Activated CD8-positive, alpha-beta memory T cell treated with anti-CD3 and anti-CD28 coated beads for 36 hours (primary cell): Measurements from ENCODE around the gene BLNK. TPM values are rescaled to one million over a fixed set of nuclear protein-coding genes. Genes with fewer than 3 reads are reported as not detected.
"Not testable (repeated sequence)": the region's sequence is repeated elsewhere in the genome, so short reads cannot be mapped to it uniquely, and the experiment has no call there.

Source experiments
- CTCF ChIA-PET: fragments of 350-600 bp; sonication (Branson Sonifier 250); formaldehyde crosslinking; loops from one replicate; lab custom pipeline; 2021; ENCODE audit warnings: antibody characterized with exemption; lab: Charles Lee
- POLR2A ChIA-PET: fragments of 350-600 bp; sonication (Branson Sonifier 250); formaldehyde crosslinking; loops from one replicate; lab custom pipeline; 2021; ENCODE audit warnings: antibody characterized with exemption; lab: Charles Lee
- total RNA-seq, 2 experiments: library from RNA; stranded (reverse); gene quantifications; one replicate each; pipeline ENCODE4 v1.2.3, GENCODE V29; 2021

BLNK gene
- total RNA-seq, 2 experiments from 2014 or later: not detected

DNA sequence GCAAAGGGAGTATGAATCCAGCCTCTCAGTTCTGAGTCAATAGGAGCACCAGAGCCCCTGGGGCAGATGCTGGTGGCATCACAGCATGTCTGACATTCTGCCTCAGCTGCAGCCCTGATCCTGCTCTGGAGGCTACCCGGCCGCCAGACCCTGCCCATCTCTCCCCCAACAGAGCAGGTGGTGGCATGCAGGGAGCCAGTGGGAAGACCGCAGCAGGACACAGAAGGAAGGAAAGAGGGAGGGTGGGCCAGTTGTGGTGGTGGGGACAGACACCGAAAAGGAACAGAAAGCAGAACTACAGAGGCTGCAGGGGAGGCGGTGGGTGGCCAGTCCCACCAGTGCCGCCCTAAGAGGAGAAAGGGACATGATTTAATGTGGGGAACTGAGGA lies 35.3 kb downstream of the BLNK start:
- POLR2A ChIA-PET: no interaction called here
- CTCF ChIA-PET: no interaction called here

DNA sequence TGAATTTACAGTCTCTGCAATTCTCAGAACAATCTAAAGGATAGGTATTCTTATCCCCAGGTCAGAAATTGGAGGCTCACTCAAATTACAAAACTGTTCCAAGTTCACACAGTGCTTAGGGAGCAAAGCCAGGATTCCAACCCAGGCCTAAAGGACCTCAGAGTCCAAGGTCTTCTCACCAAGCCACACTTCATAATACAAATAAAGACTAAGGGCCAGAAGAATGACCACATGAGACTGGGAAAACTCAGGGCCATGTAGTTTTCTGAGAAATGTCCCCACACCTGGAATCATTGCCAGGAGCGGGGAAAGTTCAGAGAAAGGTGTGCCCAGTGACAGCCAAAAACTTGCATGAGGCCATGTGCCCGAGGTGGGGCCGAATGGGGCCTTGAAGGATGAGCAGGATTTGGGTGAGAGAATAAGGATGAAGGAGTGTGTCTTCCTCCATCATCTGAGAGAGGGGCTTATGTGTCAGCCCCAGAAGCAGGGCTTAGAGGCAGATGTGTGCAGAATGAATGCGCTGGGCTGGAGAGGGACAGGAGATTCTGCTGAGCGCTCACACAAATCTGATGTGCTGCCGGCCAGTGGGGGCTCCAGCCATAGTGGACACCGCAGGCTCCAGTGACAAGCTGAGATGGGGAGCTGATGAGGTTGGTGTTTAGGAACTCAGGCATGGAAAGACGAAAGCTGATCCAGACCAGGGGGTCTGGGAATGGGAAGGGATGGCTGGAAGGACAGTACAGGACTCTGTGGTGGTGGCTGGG lies 35.9 kb downstream of the BLNK start:
- ChIA-PET CTCF (interaction anchor here (1.4 kb wide), 1 partner anchor 57 kb away, joined by 3 read pairs; no protein-coding TSS in a partner anchor), POLR2A (no interaction called here)

DNA sequence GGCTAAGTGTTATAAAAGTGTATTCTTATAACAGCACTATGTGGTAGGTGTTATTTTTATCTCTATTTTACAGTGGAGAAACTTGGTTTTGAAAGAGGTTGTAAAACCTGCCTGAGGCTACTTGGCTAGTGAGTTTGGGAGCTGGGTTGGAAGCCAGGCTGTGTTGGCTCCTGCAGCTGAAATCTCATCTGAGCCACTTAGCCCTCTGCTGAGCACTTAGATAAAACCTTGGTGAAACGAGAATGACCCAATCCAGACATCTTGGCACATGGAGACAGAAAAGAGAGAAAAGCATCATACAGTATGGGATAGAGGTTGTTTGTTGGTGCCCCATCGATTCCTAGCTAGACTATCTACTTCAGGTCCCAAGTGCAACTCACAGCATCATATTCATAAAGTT lies 37.4 kb downstream of the BLNK start:
- POLR2A ChIA-PET: no interaction called here
- CTCF ChIA-PET: interaction anchor here (1.4 kb wide), 1 partner anchor 59 kb away, joined by 3 read pairs; no protein-coding TSS in a partner anchor

DNA sequence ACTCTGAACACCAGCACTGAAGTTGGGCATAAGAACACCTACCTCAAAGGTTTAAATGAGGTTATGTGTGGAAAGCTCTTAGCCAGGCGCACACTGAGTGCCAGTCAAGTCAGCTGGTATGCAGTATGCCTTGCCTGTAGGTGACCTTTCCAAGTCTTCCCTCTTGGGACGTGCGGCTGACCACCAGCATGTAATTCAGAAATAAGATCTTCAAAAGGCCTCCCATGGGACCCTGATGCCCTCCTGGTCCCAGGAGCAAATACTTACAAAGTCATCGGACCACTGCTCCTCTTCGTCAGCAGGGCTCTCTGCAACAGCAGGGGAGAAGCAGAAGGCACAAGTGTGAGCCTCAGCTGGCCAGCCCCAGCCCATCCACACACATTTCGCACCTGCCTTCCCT lies 40.8 kb downstream of the BLNK start:
- POLR2A ChIA-PET: no interaction called here

DNA sequence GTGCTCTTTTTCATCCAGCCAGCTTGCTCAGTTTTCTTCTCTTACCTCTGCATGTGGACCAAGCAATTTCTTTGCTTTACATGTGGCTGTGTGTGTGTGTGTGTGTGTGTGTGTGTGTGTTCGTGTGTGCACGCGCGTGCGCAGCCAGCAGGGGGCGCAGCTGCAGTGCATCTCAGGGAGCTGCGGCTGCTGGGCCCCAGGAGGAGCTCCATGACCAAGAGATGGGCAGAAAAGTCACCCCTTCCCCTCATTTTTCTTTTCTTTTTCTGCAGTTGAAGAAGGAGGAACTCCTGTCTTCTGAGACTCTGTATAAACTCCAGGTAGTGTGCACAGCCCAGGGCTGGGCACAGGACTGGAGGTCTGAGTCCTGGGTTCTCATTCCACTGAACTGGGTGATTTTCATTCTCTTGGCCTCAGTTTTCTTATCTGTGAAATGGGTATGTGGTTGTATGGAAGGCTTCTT lies 41.8 kb downstream of the BLNK start:
- ChIA-PET POLR2A (no interaction called here), CTCF (interaction anchor here (0.6 to 1.6 kb wide), 12 partner anchors 9 to 222 kb away, joined by 3 to 9 read pairs (median 3); no protein-coding TSS in a partner anchor)

More for the DNA sequence above, 40.8 kb downstream of the BLNK start:
- CTCF ChIA-PET: interaction anchor here (1.5 to 1.6 kb wide), 2 partner anchors 64 to 108 kb away, joined by 5 to 9 read pairs; no protein-coding TSS in a partner anchor

DNA sequence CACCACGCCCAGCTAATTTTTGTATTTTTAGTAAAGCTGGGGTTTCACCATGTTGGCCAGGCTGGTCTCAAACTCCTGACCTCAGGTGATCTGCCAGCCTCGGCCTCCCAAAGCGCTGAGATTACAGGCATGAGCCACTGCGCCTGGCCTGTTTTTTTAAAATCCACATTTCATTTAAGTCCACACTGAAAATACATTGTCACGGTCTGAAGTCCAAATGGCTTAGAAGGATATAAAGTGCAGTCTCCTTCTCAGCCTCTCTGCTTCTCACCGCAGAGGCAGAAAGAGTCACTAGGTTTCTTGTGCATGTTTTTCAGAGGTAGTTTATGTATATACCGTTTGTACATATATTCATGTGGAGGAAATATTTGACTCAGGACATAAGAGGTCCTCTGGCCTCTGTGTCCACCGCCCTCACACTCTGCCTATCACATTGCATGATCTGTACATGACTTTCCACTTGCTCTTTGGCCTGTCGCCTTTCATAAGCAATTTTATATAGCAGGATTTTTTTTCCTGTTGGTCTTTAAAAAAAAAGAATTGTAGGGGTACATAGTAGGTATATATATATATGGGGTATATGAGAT lies 42.9 kb downstream of the BLNK start:
- POLR2A ChIA-PET: no interaction called here
- CTCF ChIA-PET: interaction anchor here (0.5 to 1.6 kb wide), 4 partner anchors 12 to 152 kb away, joined by 3 to 5 read pairs (median 4); no protein-coding TSS in a partner anchor

DNA sequence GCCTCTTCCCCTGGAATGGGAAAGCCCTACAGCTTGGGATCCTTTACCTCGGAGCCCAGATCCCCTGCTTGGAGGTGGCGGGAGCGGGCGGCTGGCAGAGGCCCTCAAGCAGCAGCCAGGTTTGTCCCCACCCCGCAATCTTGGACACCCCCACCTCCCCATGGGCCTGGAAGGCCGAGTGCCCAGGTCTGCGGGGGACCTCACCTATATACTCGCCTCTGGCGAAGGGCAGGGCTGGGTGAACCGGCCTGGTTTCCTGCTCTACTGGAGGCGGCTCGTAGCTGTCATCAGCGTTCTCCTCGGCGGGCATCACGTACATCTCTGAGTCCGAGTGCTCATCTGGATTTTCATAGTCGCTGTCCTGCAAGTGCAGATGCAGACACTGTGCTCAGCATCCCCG lies 44.2 kb downstream of the BLNK start:
- ChIA-PET CTCF (no interaction called here), POLR2A (no interaction called here)

DNA sequence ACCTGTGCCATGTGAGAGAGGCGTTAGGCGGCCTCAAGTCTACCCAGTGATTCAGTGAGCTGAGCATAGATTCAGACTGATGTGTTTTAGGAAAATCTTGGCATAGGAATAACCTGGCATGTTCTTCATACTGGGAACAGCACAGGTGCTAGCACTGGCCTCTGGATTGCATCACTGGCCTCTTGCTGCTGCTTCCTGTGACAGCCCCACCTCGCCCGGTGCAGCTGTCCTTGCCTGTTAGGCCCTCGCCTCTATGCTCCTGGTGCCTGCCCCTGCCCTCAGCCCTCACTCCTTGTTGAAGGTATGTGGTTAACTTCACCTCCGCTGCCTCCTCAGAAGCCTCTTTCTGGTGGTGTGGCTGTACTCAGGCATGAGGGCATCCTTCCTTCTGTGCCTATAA lies 46.2 kb downstream of the BLNK start:
- POLR2A ChIA-PET: no interaction called here
- CTCF ChIA-PET: interaction anchor here (1.1 kb wide), 1 partner anchor 208 kb away, joined by 3 read pairs; no protein-coding TSS in a partner anchor

DNA sequence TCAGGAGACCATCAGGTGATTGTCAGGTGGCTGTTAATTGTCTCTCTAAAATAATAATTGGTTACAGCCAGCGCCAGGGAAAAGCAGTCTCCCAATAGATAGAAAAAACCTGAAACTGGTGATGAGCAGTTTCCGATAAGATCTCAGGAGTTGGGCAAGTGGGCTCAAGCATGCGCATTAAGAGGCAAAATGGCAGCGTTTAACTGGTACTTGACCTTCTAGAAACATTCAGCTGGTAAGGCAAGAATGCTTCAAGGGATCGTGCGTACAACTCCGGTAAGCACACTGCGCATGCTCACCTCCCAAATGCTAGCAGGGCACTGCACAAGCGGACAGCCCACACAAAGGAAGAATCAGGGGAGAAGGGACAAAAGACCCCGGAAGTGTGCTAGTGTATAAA lies 48.5 kb downstream of the BLNK start:
- POLR2A ChIA-PET: no interaction called here
- CTCF ChIA-PET: no interaction called here

DNA sequence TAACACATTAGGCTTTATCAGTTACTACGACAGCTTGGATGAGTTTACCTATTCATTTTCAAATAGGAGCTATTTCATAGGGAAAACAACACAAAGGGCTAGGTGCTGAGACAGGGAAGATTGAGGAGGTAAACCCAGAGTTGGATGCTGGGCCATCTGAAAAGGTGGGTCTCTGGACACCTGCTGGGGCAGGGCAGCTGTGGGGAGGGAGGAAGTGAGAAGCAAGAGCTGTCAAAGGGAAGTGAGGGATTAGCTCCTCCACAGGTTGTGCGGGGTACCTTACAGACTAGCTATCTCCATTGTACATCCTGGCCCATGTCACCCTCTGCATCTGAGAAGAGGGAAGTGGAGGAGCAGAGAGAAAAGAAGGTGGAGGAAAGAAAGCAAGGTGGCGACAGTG lies 48.9 kb downstream of the BLNK start:
- ChIA-PET CTCF (no interaction called here), POLR2A (no interaction called here)

DNA sequence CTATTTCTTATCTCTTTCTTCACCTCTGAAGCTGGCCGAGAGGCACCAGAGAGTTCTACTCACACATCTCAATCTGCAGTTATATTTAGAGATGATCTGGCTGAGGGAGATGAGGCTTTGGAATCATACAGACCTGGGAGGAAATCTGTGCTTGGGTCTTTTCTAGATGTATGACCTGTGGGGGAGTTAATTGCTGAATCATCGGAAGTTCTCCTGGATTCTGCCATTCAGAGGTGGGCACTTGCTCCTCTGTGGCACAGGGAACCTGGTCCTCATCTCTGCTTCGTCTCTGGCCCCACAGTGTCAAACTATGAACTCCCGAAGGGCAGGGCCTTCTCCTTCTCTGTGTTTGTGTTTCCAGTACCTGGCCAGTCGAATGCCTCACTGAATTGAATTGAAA lies 52.5 kb downstream of the BLNK start:
- ChIA-PET POLR2A (no interaction called here), CTCF (no interaction called here)

DNA sequence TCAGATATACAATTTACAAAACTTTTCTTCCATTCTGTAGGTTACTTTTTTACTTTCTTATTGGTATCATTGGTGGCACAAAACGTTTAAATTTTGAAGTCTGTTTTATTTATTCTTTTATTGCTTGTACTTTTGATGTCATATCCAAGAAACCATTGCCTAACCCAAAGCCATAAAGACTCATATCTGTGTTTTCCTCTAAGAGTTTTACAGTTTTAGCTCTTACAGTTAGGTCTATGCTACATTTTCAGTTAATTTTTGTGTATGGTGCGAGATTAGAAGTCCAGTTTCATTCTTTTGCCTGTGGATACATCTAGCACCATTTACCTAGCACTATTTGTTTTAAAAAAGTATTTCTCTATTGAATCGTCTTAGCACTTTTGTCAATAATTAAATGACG lies 53.7 kb downstream of the BLNK start:
- CTCF ChIA-PET: no interaction called here

DNA sequence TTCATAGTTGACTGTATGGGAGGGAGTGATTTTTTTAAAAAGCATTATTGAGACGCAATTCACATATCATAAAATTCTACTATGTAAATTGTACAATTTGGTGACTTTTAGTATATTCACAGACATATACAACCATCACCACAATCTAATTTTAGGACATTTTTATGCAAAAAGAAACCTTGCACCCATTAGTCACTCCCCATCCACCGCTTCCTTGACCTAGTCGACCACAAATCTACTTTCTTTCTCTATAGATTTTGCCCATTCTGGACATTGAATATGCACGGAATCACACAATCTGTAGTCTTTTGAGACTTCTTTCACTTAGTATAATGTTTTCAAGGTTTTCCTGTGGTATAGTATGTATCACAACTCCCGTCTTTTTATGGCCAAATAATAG lies 54.6 kb downstream of the BLNK start:
- ChIA-PET CTCF (no interaction called here), POLR2A (no interaction called here)

More for the DNA sequence above, 53.7 kb downstream of the BLNK start:
- POLR2A ChIA-PET: no interaction called here

DNA sequence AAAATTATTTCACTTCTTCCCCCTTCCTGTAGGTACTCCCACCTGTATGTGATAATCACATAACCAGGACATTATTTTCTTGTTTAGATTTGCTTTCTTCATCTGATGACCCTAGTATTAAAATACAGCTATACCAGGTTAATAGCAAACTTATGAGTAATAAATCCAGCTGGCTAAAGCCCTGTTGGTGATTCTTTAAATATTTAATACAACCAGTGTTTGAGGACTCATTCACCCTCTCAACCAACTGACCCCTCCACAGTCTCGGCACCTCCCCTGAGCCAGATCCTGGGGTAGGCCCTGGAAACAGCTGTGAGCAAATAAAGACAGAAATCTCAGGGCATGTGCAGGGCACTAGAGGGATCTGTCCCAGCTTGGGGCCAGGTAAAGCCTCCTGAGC lies 58.5 kb downstream of the BLNK start:
- POLR2A ChIA-PET: no interaction called here
- CTCF ChIA-PET: no interaction called here

DNA sequence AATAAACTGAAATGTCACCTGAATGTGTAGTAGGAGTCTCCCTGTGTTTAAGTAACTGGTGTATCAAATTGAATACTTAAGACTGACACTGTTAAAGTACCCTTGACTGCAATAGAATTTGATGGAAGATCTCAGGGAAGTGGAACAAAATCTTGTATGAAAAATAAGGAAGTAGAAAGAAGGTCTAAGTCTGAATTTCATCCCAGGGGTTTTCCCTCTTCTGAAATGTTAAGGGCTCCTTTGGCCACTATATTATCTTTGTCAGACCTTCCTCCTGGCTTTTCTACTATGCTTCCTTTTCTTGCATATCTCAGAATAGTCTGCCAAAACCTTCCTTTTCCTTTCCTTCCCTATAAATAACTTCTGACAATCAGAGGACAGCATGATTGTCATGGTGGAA lies 59.6 kb downstream of the BLNK start:
- CTCF ChIA-PET: no interaction called here
- POLR2A ChIA-PET: no interaction called here

DNA sequence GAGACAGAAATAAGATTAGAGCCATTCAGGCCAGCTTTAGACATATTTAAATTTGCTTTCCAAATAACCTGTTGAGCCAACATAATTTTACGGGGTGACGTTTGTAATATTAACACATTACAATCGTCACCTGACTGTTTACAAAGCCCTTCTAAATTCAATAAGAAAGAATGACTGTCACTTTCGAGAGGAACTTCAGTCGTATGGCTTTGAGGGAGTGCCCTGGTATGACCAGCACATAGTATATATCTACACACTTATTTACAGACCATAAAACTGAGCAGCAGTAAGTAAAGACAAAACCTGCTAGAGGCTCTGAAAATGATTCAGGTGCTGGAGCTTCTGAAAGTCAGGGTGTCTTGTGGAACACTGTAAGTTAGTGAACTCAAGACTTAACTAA lies 62.4 kb downstream of the BLNK start:
- POLR2A ChIA-PET: no interaction called here
- CTCF ChIA-PET: no interaction called here

DNA sequence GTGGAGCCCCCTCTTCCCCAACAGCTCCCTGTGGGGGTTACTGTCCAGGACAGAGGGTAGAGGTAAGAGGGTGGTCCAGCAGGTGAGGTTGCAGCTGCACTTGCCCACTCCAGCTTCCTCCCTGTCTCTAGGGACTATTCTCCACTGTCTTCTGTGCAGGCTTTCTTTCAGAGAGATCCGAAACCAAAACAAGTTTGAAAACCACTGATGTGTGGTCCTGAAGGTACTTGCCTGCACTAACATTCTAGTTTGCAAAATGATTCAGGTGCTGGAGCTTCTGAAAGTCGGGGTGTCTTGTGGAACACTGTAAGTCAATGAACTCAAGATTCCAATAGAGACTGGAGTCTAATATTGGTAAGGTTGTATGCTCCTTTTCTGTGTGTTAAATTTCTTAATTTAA lies 63.1 kb downstream of the BLNK start:
- ChIA-PET POLR2A (no interaction called here), CTCF (no interaction called here)

DNA sequence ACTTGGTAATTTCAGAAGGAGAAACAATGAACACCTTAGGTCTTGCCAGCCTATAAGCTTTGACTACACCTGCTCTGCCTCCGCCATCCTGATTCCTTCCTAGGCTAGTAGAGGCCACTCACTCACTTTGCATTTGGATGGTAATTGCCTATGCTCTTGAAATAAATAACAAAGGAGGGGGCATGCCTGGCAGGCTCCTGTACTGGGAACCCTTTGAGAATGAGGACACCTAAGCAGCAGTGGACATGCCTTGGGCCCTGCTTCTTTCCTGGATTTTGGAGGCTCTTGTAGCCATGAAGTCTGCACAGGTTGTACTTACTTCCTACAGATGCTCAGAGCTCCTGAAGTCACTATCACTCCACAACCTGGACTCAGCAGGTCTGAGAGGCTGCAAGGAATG lies 65.8 kb downstream of the BLNK start:
- ChIA-PET CTCF (no interaction called here), POLR2A (no interaction called here)

DNA sequence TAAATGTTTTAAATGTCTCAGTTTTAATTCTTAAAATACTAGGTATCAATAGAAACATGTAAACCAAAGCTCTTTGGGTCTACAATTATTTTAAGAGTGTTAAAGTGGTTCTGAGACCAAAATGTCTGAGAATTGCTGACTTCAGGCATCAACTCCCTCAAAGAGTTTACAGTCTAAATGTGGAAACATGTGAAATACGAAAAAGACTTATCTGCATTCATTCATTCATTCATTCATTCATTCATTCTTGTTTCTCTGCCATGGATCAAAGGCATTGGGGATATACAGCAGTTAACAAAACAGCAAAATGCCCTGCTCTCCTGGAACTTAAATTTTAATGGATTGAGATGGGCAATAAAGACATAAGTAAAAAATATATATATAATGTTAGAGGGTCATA lies 69.8 kb downstream of the BLNK start:
- CTCF ChIA-PET: no interaction called here
- POLR2A ChIA-PET: no interaction called here

DNA sequence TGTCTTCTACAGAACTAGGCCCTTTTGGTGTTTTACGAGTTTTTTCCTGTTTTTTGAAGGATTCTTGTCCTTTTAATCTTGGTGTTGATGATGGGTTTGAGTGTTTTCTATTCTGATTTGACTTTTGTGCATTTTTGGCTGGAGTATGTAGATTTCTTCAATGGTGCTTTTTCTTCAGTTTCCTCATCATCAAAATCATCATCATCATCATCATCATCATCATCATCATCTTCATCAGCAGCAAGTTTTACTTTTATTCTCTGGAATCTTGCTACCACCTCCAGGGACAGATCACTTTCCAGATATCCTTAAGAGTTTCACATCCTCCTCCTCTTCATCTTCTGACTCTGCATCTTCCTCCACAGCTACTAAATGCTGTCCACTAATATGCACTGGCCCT lies 81.9 kb downstream of the BLNK start:
- POLR2A ChIA-PET, CTCF ChIA-PET: not testable (repeated sequence)

DNA sequence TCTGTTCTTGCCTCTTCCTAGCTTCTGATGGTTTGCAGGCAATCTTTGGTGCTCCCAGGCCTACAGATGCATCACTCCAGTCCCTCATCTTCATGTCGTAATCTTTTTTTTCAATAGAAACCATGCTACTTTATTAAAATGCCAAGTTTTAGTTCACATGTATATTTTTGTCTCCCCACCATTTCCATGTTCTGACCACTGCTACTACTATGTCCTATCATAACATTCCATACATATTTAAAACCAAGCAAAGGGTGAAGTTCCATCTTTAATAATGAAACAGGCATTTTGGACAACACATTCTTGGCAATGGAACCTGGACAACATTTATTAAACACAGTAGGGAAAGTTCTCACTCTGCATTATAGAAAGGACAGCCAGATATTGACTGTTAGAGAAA lies 82.5 kb downstream of the BLNK start:
- ChIA-PET CTCF (no interaction called here), POLR2A (no interaction called here)
